ENCODE data around the gene TMC5. TPM values are rescaled to one million over a fixed set of nuclear protein-coding genes. Genes with fewer than 3 reads are reported as not detected.

Gene TMC5
- total RNA-seq, 1 donor from 2014 or later: not detected

DNA sequence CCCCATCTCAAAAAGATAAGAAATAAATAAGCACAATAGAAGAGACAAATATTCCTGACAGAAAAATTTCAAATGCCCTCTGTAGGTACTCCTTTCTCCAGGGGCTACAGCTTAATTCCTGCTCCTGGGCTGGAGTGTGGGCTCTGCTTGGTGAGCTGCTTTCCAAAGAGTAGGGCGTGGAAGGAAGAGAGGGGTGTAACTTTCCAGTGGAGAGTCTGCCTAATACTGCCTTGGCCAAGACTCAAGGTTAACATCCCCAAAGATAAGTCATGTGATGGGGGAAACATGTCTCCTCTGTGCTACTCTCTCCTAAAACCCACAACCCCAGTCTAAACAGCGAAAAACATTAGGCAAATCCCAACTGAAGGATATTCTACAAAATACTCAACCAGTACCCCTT lies 42.7 kb downstream of the TMC5 start:
- DNase-seq (ENCODE audit: low read depth, low spot score): no peak

GRCh38 chr16:19463468-19464315 lies 46.0 kb downstream of the TMC5 start:
- DNase-seq (ENCODE audit: low read depth, low spot score): no peak

DNA sequence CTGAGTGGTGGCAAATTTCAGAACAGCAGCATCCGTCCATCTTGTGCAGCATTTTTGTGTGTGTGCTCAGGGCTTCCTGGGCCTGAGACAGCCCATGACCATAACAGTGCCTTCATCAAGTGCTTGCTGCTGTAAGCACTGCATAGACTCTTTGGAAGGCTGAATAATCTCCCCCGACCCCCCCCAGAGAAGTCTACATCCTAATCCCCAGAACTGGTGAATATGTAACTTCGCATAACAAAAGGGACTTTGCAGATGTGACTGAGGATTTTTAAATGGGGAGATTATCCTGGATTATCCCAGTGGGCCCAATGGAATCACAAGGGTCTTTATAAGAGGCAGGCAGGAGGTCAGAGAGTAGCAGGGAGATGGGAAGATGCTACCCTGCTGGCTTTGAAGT lies 50.6 kb downstream of the TMC5 start:
- no peak for DNase-seq (ENCODE audit: low read depth, low spot score)

DNA sequence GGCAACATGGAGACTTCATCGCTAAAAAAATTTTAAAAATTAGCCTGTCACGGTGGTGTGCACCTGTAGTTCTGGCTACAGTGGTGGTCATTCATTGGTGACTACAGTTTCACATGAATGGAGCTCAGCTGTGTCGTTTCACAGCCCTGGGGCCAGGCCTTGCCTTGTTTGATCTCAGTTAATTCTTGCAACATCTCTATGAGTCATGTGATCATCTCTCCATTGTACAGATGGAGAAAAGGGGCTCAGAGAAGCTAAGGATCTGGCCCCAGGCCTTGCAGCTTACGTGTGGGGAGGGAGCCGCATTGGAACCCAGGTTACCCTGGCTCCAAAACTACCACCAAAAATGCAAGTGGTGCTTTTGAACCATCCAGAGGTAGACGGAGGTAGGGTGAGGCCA lies 54.8 kb downstream of the TMC5 start:
- DNase-seq (ENCODE audit: low read depth, low spot score): no peak

DNA sequence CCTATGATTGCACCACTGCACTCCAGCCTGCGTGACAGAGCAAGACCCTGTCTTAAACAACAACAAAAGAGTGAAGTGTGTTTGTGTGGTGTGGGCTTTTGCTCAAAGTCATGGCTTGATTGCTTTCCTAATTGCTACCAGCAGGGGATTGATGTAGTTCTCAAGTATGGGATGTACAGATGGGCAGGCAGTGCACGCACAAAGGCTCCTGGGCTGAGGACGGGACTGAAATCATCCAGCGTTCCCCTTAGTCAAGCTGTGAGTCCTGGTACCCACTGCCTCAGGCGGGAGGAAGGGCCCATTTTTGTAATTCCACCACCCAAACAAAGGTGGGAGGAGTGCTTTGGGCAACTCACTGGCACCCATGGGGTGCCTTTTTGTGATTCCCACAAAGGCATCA lies 56.9 kb downstream of the TMC5 start:
- DNase-seq (ENCODE audit: low read depth, low spot score): no peak

- DNase-seq (ENCODE audit: low read depth, low spot score): no peak
Measured at GRCh38 chr16:19478505-19478904, 60.8 kb downstream of the TMC5 start.

DNA sequence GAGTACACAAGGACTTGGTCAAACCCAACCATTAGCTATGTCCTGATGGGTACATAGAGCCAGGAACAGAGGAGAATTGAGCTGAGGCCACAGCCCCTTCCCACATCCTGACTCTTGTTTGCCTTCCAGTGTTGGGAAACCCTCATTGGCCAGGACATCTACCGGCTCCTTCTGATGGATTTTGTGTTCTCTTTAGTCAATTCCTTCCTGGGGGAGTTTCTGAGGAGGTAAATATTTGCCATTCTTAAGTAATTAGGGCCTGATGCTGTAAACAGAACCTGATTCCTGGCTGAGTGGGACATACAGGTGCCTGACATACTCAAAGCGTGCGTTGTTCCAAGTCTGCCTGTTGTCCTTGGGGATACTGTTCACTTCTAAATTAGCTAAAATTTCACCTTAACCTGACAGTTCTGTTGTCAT lies 61.6 kb downstream of the TMC5 start:
- no peak for DNase-seq (ENCODE audit: low read depth, low spot score)

- DNase-seq (ENCODE audit: low read depth, low spot score): no peak
Measured at GRCh38 chr16:19481296-19481695, 63.6 kb downstream of the TMC5 start.

GRCh38 chr16:19481769-19482168 lies 64.1 kb downstream of the TMC5 start:
- no peak for DNase-seq (ENCODE audit: low read depth, low spot score)

DNA sequence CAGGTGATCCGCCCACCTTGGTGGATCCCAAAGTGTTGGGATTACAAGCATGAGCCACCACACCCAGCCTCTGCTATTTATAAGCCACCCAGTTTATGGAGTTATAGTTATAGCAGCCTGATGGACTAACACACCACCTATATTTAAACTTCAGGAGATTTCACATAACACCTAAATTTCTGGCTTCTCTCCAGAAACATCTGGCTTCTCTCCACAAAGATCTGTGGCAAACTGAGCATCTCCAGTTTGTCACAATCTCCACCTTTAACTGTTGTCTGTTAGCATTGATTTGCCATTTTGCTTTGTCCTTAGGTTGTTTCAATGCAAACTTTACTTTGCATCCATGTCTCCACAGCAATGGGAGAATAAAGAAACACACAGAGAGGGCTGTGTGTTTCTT lies 64.6 kb downstream of the TMC5 start:
- DNase-seq (ENCODE audit: low read depth, low spot score): no peak

- DNase-seq (ENCODE audit: low read depth, low spot score): no peak
Measured at GRCh38 chr16:19484096-19484495, 66.4 kb downstream of the TMC5 start.

DNA sequence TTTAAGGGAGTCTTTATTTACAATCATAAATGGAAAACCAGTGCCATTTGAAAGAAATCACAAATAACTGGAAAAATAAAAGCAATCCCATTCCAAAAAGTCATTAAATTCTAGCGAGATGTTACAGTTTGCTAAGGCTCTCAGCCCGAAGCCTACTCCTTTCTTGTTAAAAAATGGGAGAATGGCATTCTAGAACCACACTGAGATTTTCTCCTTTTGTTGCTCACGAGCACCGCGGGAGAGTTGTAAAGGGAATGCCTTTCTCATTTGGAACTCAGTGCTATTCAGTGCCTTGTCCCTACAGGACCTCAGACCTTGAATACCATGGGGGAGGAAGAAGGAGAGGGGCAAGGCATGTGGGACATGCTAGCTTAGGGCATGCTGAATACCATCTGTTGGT lies 67.9 kb downstream of the TMC5 start:
- no peak for DNase-seq (ENCODE audit: low read depth, low spot score)

DNA sequence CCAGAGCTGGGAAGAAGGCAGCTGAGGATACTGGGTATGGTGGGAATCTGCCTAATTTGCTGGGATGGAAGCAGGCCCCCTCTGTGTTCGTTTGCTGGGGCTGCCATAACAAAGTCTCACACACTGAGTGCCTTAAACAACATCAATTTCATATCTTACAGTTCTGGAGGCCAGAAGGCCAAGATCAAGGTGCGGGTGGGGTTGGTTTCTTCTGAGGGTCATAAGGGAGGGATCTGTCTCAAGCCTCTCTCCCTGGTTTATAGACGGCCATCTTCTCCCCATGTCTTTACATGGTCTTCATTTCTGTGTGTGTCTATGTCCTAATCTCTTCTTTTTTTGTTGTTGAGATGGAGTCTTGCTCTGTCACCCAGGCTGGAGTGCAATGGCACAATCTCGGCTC lies 68.4 kb downstream of the TMC5 start:
- no peak for DNase-seq (ENCODE audit: low read depth, low spot score)

GRCh38 chr16:19486750-19487325 lies 69.2 kb downstream of the TMC5 start:
- DNase-seq (ENCODE audit: low read depth, low spot score): no peak

GRCh38 chr16:19488213-19488640 lies 70.5 kb downstream of the TMC5 start:
- DNase-seq (ENCODE audit: low read depth, low spot score): no peak

- DNase-seq (ENCODE audit: low read depth, low spot score): no peak
Measured at GRCh38 chr16:19490619-19491018, 72.9 kb downstream of the TMC5 start.

GRCh38 chr16:19497176-19497575 lies 79.5 kb downstream of the TMC5 start:
- DNase-seq (ENCODE audit: low read depth, low spot score): no peak

DNA sequence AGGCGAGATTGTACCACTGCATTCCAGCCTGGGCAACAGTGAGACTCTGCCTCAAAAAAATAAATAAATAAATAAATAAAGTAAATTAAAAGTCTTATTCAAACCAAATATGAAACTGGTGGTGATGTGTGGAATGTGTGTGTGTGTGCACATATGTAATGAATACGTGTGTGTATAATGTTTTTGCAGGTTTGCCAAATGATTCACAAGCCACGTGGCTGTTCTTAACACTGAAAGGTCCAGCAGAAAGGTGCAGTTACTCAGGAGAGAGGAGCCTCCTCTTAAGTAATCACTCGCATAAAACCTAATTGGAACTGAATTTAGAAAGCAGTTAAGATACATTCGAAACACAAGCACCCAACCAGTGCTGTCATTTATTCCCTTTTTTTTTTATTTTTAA lies 81.3 kb downstream of the TMC5 start:
- DNase-seq (ENCODE audit: low read depth, low spot score): no peak

DNA sequence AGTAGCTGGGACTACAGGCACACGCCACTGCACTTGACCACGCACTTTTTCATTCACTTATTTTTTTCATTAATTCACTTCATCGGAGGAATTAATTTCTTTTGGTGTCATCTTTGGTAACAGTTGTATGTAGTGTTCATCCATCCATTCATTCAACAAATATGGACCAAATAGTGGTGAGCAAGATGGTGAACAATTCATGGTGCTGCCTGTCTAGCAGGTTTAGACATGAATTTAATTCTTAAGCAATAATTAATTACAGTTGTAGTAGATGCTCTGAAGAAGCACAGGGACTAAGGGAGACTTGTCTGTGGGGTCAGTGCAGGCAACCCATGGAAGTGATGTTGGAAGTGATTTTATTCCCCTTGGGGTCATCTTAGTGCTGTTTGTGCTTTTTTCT lies 81.8 kb downstream of the TMC5 start:
- no peak for DNase-seq (ENCODE audit: low read depth, low spot score)

- peak; percentile 33 for DNase-seq (ENCODE audit: low read depth, low spot score)
Measured at GRCh38 chr16:19502395-19503131, 84.9 kb downstream of the TMC5 start.

GRCh38 chr16:19503461-19504075 lies 85.9 kb downstream of the TMC5 start:
- DNase-seq (ENCODE audit: low read depth, low spot score): no peak

All from pulmonary artery endothelial cell (primary cell).